Nephron (organoid): Measurements from ENCODE around the gene RRP7A.
"Not testable (repeated sequence)": the region's sequence is repeated elsewhere in the genome, so short reads cannot be mapped to it uniquely, and the experiment has no call there.

Source experiments
- H3K27ac Mint-ChIP-seq, 3 experiments: 2 replicates each; pipeline ENCODE4 v1.8.0; 2020; ENCODE audit warnings: mixed read lengths in 3 of 3, mild to moderate bottlenecking in 2 of 3, moderate library complexity in 1 of 3
- H3K27me3 Mint-ChIP-seq: 2 replicates; pipeline ENCODE4 v1.8.0; 2021; ENCODE audit warnings: low read depth, mild to moderate bottlenecking, moderate library complexity, mixed read lengths
- H3K36me3 Mint-ChIP-seq: 2 replicates; pipeline ENCODE4 v1.8.0; 2020; ENCODE audit warnings: low read depth, mixed read lengths
- H3K4me1 Mint-ChIP-seq: 2 replicates; pipeline ENCODE4 v1.8.0; 2020; ENCODE audit warnings: mixed read lengths
- H3K4me3 Mint-ChIP-seq, 3 experiments: 2 replicates each; pipeline ENCODE4 v1.8.0; 2020; ENCODE audit warnings: mild to moderate bottlenecking in 3 of 3, mixed read lengths in 3 of 3, moderate library complexity in 2 of 3
- H3K9me3 Mint-ChIP-seq: 2 replicates; pipeline ENCODE4 v1.8.0; 2020; ENCODE audit warnings: mixed read lengths
- TF ChIP-seq, protein P1 (sequence below), 3 experiments: fragments of 200-600 bp; sonication (generic); IDR thresholded peaks; one replicate each; pipeline ENCODE4 v1.5.0; 2021; ENCODE audit warnings: antibody characterized with exemption in 3 of 3; ENCODE audit not compliant: unreplicated experiment in 3 of 3

The RRP7A gene, protein sequence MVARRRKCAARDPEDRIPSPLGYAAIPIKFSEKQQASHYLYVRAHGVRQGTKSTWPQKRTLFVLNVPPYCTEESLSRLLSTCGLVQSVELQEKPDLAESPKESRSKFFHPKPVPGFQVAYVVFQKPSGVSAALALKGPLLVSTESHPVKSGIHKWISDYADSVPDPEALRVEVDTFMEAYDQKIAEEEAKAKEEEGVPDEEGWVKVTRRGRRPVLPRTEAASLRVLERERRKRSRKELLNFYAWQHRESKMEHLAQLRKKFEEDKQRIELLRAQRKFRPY

DNA sequence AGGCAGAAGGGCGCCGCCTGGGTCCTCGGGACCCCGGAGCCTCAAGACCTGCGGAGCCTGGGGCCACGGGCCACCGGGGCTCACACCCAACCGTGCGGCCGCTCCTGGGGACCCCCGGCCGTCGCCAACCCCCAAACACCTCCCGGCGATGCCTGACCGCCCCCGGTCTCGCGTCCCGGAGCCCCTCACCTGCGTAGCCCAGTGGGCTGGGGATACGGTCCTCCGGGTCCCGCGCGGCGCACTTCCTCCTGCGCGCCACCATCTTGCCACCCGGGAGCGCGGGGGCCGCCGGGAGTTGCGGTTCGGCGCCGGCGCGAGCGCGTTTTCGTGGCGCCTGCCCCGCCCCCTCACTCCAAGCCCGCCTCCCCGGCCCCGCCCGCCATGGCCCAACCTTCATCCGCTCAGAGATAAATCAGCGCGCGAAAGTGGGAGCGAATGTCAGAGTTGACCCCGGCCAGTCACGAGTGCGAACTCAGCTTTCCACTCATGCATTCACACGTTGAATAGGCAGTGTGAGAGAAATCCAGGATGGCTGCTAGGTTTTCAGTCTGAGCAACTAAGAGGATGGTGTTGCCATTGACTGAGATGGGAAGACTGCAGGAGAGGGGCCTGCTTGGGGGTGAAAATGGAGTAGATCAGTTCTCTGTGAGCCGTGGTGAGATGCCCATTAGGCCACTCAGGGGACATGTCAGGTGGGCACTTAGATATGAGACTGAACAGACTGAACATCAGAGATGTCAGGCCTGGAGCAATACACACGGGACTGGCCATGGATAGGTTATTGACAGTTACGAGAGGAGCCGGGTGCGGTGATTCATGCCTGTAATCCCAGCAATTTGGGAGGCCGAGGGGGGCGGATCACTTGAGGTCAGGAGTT is at the start of gene RRP7A:
Gene RRP7A, minus strand, starts transcription at position 272 of the 877 bp plus-strand sequence. Its CDS starts 10 bp downstream, at position 262.
- no peaks in the 10 kb centered on the region for H3K9me3 Mint-ChIP-seq
- no peaks in the 10 kb centered on the region for H3K27me3 Mint-ChIP-seq
- H3K4me3 Mint-ChIP-seq: peak within 1 kb of the TSS; percentile 98 to 100 (median 99)
- TF ChIP-seq, protein P1, sequence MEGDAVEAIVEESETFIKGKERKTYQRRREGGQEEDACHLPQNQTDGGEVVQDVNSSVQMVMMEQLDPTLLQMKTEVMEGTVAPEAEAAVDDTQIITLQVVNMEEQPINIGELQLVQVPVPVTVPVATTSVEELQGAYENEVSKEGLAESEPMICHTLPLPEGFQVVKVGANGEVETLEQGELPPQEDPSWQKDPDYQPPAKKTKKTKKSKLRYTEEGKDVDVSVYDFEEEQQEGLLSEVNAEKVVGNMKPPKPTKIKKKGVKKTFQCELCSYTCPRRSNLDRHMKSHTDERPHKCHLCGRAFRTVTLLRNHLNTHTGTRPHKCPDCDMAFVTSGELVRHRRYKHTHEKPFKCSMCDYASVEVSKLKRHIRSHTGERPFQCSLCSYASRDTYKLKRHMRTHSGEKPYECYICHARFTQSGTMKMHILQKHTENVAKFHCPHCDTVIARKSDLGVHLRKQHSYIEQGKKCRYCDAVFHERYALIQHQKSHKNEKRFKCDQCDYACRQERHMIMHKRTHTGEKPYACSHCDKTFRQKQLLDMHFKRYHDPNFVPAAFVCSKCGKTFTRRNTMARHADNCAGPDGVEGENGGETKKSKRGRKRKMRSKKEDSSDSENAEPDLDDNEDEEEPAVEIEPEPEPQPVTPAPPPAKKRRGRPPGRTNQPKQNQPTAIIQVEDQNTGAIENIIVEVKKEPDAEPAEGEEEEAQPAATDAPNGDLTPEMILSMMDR (IDR thresholded peaks at IDR 0.05; ENCODE audit: unreplicated experiment in 3 of 3): no peak
- peaks cover 18% of the 10 kb centered on the region for H3K4me1 Mint-ChIP-seq
- H3K36me3 Mint-ChIP-seq: peaks cover 12% of the 10 kb centered on the region
- peak within 1 kb of the TSS; percentile 70 to 86 (median 82) for H3K27ac Mint-ChIP-seq

DNA sequence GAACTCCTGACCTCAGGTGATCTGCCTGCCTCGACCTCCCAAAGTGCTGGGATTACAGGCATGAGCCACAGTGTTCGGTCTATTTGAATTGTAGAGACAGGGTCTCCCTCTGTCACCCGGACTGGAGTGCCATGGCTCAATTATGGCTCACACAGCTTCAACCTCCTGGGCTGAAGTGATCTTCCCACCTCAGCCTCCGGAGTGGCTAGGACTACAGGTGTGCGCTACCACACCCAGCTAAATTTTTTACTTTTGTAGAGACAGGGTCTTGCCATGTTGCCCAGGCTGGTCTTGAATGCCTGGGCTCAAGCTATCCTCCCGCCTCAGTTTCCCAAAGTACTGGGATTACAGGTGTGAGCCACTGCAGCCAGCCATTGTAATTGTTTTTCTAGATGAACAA is 48.4 kb upstream of the RRP7A start:
- H3K27ac Mint-ChIP-seq, H3K4me3 Mint-ChIP-seq, H3K4me1 Mint-ChIP-seq, H3K9me3 Mint-ChIP-seq, H3K27me3 Mint-ChIP-seq: not testable (repeated sequence)
- H3K36me3 Mint-ChIP-seq: peaks cover 22% of the 10 kb centered on the region

- peaks cover 13% of the 10 kb centered on the region for H3K4me1 Mint-ChIP-seq
- TF ChIP-seq, protein P1 (IDR thresholded peaks at IDR 0.05; ENCODE audit: unreplicated experiment in 3 of 3): no peak
- H3K27ac Mint-ChIP-seq: no peak overlapping the region
- H3K9me3 Mint-ChIP-seq: no peaks in the 10 kb centered on the region
- H3K27me3 Mint-ChIP-seq: no peaks in the 10 kb centered on the region
- H3K4me3 Mint-ChIP-seq: no peak overlapping the region
- peaks cover 19% of the 10 kb centered on the region for H3K36me3 Mint-ChIP-seq
Observed at GRCh38 chr22:42565956-42566355, 46.4 kb upstream of the RRP7A start.

- Mint-ChIP-seq H3K36me3 (peaks cover 12% of the 10 kb centered on the region), H3K27ac (no peak overlapping the region), H3K27me3 (no peaks in the 10 kb centered on the region), H3K4me1 (peaks cover 15% of the 10 kb centered on the region), H3K9me3 (no peaks in the 10 kb centered on the region), H3K4me3 (no peak overlapping the region)
- TF ChIP-seq, protein P1 (IDR thresholded peaks at IDR 0.05; ENCODE audit: unreplicated experiment in 3 of 3): no peak
Observed at GRCh38 chr22:42564699-42565098, 45.1 kb upstream of the RRP7A start.

DNA sequence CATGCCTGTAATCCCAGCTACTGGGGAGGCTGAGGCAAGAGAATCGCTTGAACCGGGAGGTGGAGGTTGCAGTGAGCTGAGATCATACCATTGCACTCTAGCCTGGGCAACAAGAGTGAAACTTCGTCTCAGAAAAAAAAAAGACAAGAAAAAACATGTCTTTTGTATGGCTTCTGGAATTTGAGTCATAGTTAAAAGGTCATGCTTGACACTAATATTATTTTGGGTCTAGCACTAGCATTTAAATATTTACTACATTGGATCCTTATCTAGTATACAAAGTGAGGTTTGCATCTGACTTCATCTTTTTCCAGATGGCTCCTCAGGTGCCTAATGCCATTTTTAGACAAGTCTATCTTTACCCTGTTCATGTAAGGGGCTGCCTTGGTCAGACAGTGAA is 44.3 kb upstream of the RRP7A start:
- H3K4me3 Mint-ChIP-seq, H3K36me3 Mint-ChIP-seq, H3K27ac Mint-ChIP-seq, H3K9me3 Mint-ChIP-seq, H3K27me3 Mint-ChIP-seq: not testable (repeated sequence)
- H3K4me1 Mint-ChIP-seq: peaks cover 15% of the 10 kb centered on the region

- no peaks in the 10 kb centered on the region for H3K27me3 Mint-ChIP-seq
- no peaks in the 10 kb centered on the region for H3K9me3 Mint-ChIP-seq
- H3K4me3 Mint-ChIP-seq: peak overlapping the region in 1 of 3 experiments; percentile 12
- H3K27ac Mint-ChIP-seq: peak overlapping the region; percentile 42 to 86 (median 59)
- H3K36me3 Mint-ChIP-seq: peaks cover 9% of the 10 kb centered on the region
- H3K4me1 Mint-ChIP-seq: peaks cover 15% of the 10 kb centered on the region
- TF ChIP-seq, protein P1 (IDR thresholded peaks at IDR 0.05; ENCODE audit: unreplicated experiment in 3 of 3): no peak
Observed at GRCh38 chr22:42562684-42563083, 43.1 kb upstream of the RRP7A start.
